ENCODE measurements around the gene LRRC7.

The LRRC7 gene

DNA sequence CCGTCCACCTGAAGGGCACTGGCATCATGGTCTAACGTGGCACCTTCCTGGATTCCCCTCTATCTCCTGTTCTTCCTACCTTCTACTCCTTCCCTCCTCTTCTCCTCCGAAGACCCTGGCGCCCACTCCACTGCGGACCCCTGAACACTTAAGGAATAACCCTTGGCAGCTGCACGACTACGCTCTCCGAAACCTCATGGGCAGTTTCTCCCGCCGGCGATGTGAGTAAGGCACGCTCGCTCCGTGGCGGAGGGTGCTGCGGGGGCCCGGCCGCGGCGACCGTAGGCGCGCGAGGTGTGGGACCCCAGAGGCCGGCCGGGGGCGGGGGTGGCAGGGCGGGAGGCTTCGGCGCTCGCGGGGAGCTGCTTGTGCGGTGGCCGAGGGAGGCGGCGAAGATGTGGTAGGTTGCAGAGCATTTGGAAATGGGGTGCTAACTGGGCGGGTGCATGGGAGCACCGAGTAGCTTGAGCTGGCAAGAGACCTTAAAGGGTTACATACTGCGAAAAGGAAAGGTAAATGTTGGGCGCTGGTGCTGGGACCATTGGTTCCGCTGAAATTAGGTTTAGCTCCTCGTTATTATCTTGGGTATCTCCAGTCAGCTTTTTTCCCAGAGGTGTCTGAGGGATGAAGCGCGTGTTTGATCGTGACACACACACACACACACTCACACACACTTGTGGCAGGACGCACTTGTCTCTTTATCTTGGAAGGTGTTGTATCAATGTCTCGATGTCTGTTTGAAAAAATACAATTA lies 876 bp downstream of the LRRC7 start:
- TF ChIP-seq CTCF (IDR thresholded peaks at IDR 0.05; ENCODE audit: control insufficient read depth, extremely low read depth, insufficient read depth): no peak
- no peak for DNase-seq (ENCODE audit: low read depth)
- peak overlapping the region; percentile 60 for H3K4me3 ChIP-seq (ENCODE audit: low read depth, low read length)

DNA sequence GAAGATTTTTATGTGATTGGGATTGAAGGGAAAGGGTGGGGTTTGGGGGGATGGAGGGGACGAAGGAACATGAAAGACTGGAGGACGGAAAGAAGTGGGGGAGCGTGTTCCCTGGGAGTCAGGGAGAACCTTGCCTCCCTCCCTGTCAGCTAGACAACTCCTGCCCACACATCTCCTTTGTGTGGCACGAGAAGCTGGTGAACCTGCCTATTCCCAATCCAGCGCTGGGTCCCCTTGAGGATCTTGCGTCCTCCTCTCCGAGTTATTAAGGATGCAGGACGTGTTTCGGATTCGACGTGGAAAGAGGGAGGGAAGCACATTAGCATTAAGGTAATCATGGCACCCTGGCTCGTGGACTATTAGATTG lies 1.4 kb downstream of the LRRC7 start:
- DNase-seq (ENCODE audit: low read depth): no peak
- H3K4me3 ChIP-seq (ENCODE audit: low read depth, low read length): peak overlapping the region; percentile 60
- TF ChIP-seq CTCF (IDR thresholded peaks at IDR 0.05; ENCODE audit: control insufficient read depth, extremely low read depth, insufficient read depth): no peak

DNA sequence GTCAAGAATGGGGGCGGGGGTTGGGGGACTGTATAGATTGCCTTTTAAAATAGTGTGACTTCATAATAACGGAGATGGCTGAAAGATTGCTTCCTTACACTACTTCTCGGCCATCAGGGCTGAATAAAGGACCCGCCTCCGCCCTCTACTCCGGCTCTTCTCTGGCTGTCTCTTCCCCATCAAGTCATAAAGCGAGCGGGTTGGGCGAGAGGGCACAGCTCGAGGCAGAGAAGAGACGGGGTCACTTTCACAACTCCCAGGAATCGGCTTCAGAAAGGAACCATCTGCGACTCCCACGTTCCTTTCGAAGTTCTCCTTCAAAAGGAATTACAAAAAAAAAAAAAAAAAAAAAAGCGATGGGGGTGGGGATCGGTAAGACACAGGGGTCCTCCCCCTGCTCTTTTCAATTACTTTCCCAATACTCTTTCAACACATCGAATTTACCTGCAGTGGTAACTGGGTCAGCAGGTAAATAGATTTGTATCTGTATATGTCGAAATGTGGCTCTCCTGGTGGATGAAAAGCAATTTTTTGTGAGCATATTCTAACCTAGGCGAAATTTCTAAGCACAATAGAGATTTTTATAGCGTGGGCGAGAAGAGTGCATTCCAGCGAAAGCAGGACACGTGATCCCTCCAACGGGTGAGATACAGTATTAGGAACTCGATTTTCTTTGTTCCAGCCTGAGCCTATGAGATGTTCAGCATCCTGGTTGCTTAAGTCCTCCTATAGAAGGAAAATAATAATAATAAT lies 2.0 kb downstream of the LRRC7 start:
- peak overlapping the region; percentile 60; the same call in 1 of the 2 replicates for H3K4me3 ChIP-seq (ENCODE audit: low read depth, low read length)
- DNase-seq (ENCODE audit: low read depth): no peak
- no peak for TF ChIP-seq CTCF (IDR thresholded peaks at IDR 0.05; ENCODE audit: control insufficient read depth, extremely low read depth, insufficient read depth)

GRCh38 chr1:69570356-69570755 lies 2.6 kb downstream of the LRRC7 start:
- no peak overlapping the region for H3K4me3 ChIP-seq (ENCODE audit: low read depth, low read length)
- no peak for DNase-seq (ENCODE audit: low read depth)
- TF ChIP-seq CTCF (IDR thresholded peaks at IDR 0.05; ENCODE audit: control insufficient read depth, extremely low read depth, insufficient read depth): no peak

DNA sequence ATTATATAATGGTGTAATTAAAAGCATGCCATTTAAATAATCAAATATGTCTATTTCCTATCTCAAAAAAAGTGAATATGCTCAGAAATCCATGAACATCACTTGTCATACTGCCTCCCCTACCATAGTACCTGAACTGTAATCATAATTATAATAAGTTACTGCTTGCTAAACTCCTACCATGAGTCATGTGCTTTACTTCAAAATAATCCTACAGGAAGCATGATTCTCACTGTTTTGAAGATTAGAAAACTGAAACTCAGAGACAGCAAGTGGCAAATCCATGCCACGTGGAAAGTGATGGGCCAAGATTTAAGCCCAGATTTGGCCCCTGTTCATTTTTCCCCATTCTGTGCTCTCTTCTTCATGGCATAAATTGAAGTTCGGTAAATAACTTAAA lies 5.2 kb downstream of the LRRC7 start:
- no peak for DNase-seq (ENCODE audit: low read depth)
- no peak overlapping the region for H3K4me3 ChIP-seq (ENCODE audit: low read depth, low read length)
- no peak for TF ChIP-seq CTCF (IDR thresholded peaks at IDR 0.05; ENCODE audit: control insufficient read depth, extremely low read depth, insufficient read depth)

- DNase-seq (ENCODE audit: low read depth): no peak
- TF ChIP-seq CTCF (IDR thresholded peaks at IDR 0.05; ENCODE audit: control insufficient read depth, extremely low read depth, insufficient read depth): no peak
- H3K4me3 ChIP-seq (ENCODE audit: low read depth, low read length): no peak overlapping the region
Observed at GRCh38 chr1:69573911-69574310, 6.2 kb downstream of the LRRC7 start.
